Fibroblast of skin of scalp (primary cell): ENCODE results near the gene PRR23C.

ENCODE experiments used
- DNase-seq: peaks from one replicate; pipeline ENCODE4 v3.0.0-alpha.2; 2013

Gene PRR23C

DNA sequence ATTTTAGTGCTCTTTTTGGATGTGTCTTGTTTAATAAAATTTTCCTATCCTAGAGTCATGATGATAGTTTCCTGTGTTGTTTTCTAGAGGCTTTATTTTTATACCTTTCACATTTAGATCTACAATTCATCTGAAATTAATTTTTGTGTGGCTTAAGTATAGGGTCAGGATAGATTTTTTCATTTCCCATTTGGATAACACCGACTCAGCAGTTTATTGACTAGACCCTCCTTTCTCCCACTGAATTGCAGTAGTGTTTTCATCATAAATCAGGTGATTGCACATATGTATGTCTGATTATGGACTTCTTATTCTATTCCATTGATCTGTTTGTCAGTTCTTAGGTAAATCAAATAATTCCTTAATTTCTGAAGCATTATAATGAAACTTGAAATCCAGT, 49.0 kb downstream of the PRR23C start:
- DNase-seq = no peak
